Hepatocyte (in vitro differentiated cells): ENCODE measurements around the gene PSME4.

Experiments used
- EZH2 ChIP-seq: fragments of 200-600 bp; sonication (generic); IDR thresholded peaks from 2 replicates; pipeline ENCODE4 v1.6.1; 2016; ENCODE audit warnings: antibody characterized with exemption, mild to moderate bottlenecking, borderline replicate concordance
- TF ChIP-seq, protein P1 (sequence below): fragments of 200-600 bp; sonication (generic); IDR thresholded peaks from 2 replicates; pipeline ENCODE4 v1.5.1; 2016; ENCODE audit warnings: antibody characterized with exemption, mild to moderate bottlenecking; ENCODE audit not compliant: poor library complexity

DNA sequence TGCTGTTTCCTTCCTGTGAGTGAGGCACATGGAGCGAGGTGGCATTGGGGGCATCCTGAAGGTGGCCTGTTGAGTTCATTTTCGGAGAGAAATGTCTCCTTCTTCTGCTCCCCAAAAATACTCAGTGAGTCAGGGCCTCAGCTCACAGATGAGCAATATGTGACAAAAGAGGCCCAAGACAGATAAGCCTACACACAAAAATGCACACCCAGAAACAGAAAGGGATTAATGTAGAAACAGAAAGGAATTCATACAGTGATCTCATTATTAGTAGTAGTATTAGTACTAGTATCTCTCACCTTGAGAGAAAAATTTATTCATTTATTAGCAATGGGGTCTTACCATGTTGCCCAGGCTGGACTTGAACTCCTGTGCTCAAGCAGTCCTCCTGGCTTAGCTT lies 116.1 kb downstream of the PSME4 start:
- TF ChIP-seq, protein P1, sequence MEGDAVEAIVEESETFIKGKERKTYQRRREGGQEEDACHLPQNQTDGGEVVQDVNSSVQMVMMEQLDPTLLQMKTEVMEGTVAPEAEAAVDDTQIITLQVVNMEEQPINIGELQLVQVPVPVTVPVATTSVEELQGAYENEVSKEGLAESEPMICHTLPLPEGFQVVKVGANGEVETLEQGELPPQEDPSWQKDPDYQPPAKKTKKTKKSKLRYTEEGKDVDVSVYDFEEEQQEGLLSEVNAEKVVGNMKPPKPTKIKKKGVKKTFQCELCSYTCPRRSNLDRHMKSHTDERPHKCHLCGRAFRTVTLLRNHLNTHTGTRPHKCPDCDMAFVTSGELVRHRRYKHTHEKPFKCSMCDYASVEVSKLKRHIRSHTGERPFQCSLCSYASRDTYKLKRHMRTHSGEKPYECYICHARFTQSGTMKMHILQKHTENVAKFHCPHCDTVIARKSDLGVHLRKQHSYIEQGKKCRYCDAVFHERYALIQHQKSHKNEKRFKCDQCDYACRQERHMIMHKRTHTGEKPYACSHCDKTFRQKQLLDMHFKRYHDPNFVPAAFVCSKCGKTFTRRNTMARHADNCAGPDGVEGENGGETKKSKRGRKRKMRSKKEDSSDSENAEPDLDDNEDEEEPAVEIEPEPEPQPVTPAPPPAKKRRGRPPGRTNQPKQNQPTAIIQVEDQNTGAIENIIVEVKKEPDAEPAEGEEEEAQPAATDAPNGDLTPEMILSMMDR = no peak
- no peak for TF ChIP-seq EZH2
